ENCODE data around the gene SPEG. TPM values are rescaled to one million over a fixed set of nuclear protein-coding genes. Genes with fewer than 3 reads are reported as not detected.

Gene SPEG
- total RNA-seq, 1 donor from 2014 or later = 6.1 TPM

- no peak overlapping the region for H3K4me3 Mint-ChIP-seq (ENCODE audit: unreplicated experiment)
Measured at GRCh38 chr2:219434468-219434717, 250 bp upstream of the SPEG start.

GRCh38 chr2:219435701-219436100, 1.1 kb downstream of the SPEG start:
- peaks cover under 1% of the 10 kb centered on the region for H3K36me3 Mint-ChIP-seq (ENCODE audit: low read depth, unreplicated experiment)

More at GRCh38 chr2:219434468-219434717, 250 bp upstream of the SPEG start:
- TF ChIP-seq CTCF (IDR thresholded peaks at IDR 0.05; ENCODE audit: unreplicated experiment) = no peak
- no peaks in the 10 kb centered on the region for H3K9me3 Mint-ChIP-seq (ENCODE audit: unreplicated experiment)
- peaks cover 14% of the 10 kb centered on the region for H3K27me3 Mint-ChIP-seq (ENCODE audit: unreplicated experiment)
- H3K36me3 Mint-ChIP-seq (ENCODE audit: low read depth, unreplicated experiment) = no peaks in the 10 kb centered on the region
- no peak for DNase-seq (ENCODE audit: low spot score)
- H3K4me1 Mint-ChIP-seq (ENCODE audit: unreplicated experiment) = peaks cover 5% of the 10 kb centered on the region
- no peak overlapping the region for H3K27ac Mint-ChIP-seq (ENCODE audit: unreplicated experiment)

GRCh38 chr2:219436491-219436890, 1.8 kb downstream of the SPEG start:
- TF ChIP-seq CTCF (IDR thresholded peaks at IDR 0.05; ENCODE audit: unreplicated experiment) = no peak

More at GRCh38 chr2:219435701-219436100, 1.1 kb downstream of the SPEG start:
- no peaks in the 10 kb centered on the region for H3K9me3 Mint-ChIP-seq (ENCODE audit: unreplicated experiment)
- no peak for DNase-seq (ENCODE audit: low spot score)
- H3K4me1 Mint-ChIP-seq (ENCODE audit: unreplicated experiment) = peaks cover 5% of the 10 kb centered on the region
- TF ChIP-seq CTCF (IDR thresholded peaks at IDR 0.05; ENCODE audit: unreplicated experiment) = no peak
- no peak overlapping the region for H3K4me3 Mint-ChIP-seq (ENCODE audit: unreplicated experiment)
- peaks cover 19% of the 10 kb centered on the region for H3K27me3 Mint-ChIP-seq (ENCODE audit: unreplicated experiment)
- no peak overlapping the region for H3K27ac Mint-ChIP-seq (ENCODE audit: unreplicated experiment)

GRCh38 chr2:219437141-219437540, 2.5 kb downstream of the SPEG start:
- no peak for DNase-seq (ENCODE audit: low spot score)
- TF ChIP-seq CTCF (IDR thresholded peaks at IDR 0.05; ENCODE audit: unreplicated experiment) = no peak
- Mint-ChIP-seq H3K9me3 (ENCODE audit: unreplicated experiment) (no peaks in the 10 kb centered on the region), H3K4me3 (ENCODE audit: unreplicated experiment) (no peak overlapping the region), H3K4me1 (ENCODE audit: unreplicated experiment) (peaks cover 6% of the 10 kb centered on the region), H3K27me3 (ENCODE audit: unreplicated experiment) (peaks cover 26% of the 10 kb centered on the region), H3K27ac (ENCODE audit: unreplicated experiment) (no peak overlapping the region), H3K36me3 (ENCODE audit: low read depth, unreplicated experiment) (peaks cover 4% of the 10 kb centered on the region)

More at GRCh38 chr2:219436491-219436890, 1.8 kb downstream of the SPEG start:
- no peaks in the 10 kb centered on the region for H3K9me3 Mint-ChIP-seq (ENCODE audit: unreplicated experiment)
- peaks cover 4% of the 10 kb centered on the region for H3K36me3 Mint-ChIP-seq (ENCODE audit: low read depth, unreplicated experiment)
- H3K4me1 Mint-ChIP-seq (ENCODE audit: unreplicated experiment) = peaks cover 6% of the 10 kb centered on the region
- H3K4me3 Mint-ChIP-seq (ENCODE audit: unreplicated experiment) = no peak overlapping the region
- no peak for DNase-seq (ENCODE audit: low spot score)
- H3K27me3 Mint-ChIP-seq (ENCODE audit: unreplicated experiment) = peaks cover 26% of the 10 kb centered on the region
- H3K27ac Mint-ChIP-seq (ENCODE audit: unreplicated experiment) = no peak overlapping the region

- H3K27me3 Mint-ChIP-seq (ENCODE audit: unreplicated experiment) = peaks cover 26% of the 10 kb centered on the region
- DNase-seq (ENCODE audit: low spot score) = no peak
- H3K36me3 Mint-ChIP-seq (ENCODE audit: low read depth, unreplicated experiment) = peaks cover 4% of the 10 kb centered on the region
- TF ChIP-seq CTCF (IDR thresholded peaks at IDR 0.05; ENCODE audit: unreplicated experiment) = no peak
- H3K27ac Mint-ChIP-seq (ENCODE audit: unreplicated experiment) = no peak overlapping the region
- no peaks in the 10 kb centered on the region for H3K9me3 Mint-ChIP-seq (ENCODE audit: unreplicated experiment)
- peaks cover 10% of the 10 kb centered on the region for H3K4me1 Mint-ChIP-seq (ENCODE audit: unreplicated experiment)
- H3K4me3 Mint-ChIP-seq (ENCODE audit: unreplicated experiment) = no peak overlapping the region
Measured at GRCh38 chr2:219437690-219438206, 3.1 kb downstream of the SPEG start.

Measured in endothelial cell (in vitro differentiated cells).